NCI-H1694 treated with DMSO at 0.1 percent for 48 hours (cell line): ENCODE measurements around the gene FAM24B.
"Not testable (repeated sequence)": the region's sequence is repeated elsewhere in the genome, so short reads cannot be mapped to it uniquely, and the experiment has no call there.

Experiments used
- DNase-seq: peaks from one replicate; lab custom pipeline; 2025; lab: John Stamatoyannopoulos, UW

Gene FAM24B

DNA sequence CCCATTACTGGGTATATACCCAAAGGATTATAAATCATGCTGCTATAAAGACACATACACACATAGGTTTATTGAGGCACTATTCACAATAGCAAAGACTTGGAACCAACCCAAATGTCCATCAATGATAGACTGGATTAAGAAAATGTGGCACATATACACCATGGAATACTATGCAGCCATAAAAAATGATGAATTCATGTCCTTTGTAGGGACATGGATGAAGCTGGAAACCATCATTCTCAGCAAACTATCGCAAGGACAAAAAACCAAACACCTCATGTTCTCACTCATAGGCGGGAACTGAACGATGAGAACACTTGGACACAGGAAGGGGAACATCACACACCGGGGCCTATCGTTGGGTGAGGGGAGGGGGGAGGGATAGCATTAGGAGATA lies 21.3 kb downstream of the FAM24B start:
- DNase-seq = not testable (repeated sequence)

DNA sequence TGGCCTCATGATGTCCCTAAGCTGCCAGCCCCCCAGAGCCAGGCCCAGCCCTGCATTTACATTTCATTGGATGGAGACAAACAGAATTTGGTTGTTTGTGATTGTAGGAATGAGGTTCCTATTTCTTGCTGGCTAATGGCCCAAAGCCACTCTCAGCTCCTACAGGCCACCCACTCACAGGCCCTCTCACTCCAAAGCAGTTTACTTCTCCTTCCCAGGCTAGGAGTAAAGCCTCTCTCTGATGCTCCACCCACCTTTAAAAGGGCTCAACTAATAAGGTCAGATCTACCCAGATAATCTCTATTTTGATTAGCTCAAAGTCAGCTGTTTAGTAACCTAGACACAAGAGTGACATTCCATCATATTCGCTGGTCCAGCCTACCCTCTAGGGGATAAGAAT lies 22.5 kb downstream of the FAM24B start:
- DNase-seq = no peak

DNA sequence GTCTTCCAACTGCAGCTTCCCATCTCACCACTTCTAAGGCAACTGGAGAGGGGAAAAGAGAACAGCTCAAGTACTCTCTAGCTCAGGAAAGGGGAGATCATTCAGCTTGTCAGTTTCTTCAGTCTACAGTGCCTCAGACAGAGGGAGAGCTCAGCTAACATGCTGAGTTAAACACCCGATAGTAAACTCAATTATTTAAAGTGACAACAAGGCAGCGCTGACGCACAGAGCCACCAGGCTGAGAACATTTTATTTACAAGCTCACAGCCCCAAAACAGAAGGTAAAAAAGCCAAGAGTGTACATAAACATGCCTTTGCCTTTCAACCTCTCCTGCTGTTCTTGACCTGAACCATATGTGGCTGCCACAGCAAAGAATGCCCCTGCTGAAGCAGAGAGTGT lies 23.6 kb downstream of the FAM24B start:
- DNase-seq = no peak

DNA sequence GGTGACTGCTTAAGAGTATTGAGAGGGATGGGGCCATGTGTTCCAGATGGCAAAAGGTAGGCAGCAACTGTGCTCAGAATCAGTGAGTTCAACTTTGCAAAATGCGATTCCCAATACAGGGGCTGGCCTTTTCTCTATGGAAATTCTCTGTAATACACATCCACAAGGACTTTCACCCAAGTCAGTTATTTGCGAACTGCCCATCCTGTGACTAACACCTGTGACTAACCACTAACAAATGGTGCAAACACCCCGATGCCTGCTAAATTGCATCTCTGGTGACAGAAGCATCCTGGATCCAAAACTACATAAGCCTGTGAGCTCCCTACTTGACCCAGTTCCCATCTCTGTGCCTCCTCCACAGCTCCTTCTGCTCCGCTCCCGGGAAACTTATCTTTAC lies 24.7 kb downstream of the FAM24B start:
- no peak for DNase-seq

DNA sequence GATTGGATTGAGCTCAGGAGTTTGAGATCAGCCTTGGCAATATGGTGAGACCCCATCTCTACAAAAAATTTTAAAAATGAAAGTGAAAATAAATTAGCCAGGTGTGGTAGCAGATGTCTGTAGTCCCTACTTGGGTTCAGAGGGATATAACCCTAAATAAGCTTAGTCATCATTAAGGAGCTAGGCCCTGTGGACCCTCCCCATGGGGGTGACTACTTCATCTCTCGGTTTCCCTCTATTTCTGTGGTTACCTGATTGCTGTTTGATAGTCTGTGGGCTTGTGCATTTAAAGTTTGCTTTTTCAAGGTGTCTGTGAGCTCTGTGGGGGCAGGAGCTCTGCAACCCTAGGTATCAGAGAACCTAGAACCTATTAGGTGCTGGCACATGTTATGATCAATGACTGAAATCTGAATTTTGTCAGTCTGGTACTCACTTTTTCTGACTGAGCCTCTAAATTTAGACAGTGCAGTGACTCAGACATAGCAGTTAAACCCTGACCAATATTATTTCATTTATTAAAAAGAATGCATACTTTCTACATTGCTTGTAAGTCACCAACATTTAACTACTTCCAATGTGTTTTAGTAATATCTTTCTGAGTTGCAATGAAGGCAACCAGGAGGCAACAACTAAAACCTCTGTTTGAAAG lies 25.6 kb downstream of the FAM24B start:
- DNase-seq = no peak

DNA sequence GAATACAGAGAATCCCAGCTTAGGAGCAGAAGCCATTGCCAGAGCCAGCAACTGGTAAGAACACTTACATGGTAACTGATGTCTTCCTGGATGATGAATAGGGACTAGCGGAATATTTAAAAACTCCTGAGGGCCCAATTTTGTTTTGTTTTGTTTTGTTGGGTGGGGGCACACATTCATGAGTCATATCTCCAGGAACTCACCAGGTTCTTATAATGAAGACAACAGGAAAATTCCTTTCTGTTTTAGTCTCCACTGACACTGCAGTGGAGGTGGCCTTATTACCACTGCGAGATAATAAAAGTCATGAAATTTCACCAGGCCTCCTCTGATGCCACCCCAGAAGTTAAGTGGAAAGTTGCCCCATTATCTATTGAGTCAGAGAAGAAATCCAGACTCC lies 27.1 kb downstream of the FAM24B start:
- no peak for DNase-seq

DNA sequence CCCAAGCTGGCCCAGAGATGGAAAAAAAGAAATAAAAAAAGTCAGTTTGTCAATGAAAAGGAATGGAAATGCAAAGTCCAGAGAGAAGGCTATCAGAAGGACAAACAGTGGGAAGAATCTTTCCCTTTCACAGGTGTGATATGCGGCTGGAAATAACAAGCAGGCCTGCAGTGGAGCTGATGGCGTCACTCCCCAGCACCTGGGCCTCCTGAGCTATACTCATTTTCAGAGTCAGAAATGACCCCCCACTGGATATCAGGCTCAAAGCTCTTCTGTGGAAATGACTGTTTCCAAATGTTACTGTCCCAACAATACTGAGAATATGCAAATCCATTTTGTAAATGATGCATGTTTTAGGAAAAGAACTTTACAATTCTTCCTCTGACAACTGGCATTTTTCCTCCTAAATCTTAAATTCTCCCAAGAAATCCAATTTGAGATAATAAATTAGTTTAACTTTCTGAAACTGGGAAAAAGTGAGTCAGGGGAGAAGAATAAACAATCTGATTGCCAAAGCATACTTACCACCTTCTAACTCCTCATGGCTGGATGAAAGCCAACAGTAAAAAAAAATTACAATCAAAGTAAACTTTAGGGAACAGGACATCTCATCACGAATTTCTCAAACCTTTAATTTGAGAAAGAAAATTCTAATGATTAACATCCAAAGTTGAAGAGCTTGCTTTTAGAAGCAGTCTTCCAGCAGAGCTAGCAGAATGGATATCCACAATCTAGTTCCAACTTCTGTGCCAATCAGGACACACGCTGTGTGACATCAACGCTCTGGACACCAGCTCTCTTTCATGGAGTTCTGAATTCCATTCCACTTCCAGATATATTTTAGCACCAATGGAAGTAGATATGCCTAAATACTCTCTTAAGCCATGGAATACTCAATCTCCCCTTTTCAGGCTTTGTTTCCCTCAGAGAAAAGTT lies 28.4 kb downstream of the FAM24B start:
- no peak for DNase-seq

DNA sequence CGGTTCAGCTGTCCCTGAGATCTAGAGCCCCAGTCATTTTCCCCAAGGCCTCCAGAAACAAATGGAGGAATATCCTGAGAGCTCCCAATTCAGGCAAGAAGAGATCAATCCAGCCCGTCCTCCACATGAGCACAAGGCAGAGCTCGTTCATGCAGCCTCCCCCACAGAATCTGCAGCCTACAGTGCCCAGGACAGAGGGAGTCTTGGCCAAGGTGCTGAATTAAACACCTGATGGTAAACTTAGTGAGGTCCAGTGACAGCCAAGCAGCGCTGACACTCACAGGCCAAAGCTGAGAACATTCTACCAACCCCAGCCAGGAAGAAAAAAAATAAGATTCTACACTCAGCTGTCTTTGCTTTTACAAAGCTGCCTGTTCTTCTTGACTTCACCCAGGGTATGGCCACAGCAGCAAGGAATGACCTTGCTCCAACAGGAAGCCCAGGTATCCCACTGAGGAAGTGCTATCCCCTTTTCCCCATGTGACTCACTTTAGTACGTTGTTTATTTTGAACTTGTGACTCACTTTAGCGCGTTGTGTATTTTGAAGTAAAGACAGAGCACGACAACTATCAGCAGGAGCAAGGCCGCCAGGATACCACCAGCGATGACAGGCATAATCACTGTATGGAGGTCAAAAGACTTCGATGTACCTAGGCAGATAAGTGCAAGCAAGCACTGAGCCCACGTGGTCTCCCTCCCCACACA lies 29.3 kb downstream of the FAM24B start:
- DNase-seq = no peak

DNA sequence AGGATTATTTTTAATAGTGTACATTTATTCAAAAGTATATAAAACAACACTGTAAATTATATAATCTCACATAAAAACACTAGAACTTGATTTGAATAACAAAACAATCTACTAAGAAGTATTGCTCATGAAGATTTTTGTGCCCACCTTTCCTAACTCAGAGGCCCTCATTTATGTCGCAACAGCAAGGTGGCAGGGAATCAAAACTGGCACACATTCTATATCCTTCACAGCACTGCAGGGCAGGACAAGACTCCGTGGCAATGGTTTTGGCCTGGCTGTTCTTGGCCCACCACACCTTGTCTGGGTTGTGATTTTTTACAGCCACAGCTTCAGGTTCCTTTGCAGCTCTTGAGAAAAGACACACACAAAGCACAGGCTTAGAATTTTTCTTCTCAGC lies 30.3 kb downstream of the FAM24B start:
- DNase-seq = no peak

DNA sequence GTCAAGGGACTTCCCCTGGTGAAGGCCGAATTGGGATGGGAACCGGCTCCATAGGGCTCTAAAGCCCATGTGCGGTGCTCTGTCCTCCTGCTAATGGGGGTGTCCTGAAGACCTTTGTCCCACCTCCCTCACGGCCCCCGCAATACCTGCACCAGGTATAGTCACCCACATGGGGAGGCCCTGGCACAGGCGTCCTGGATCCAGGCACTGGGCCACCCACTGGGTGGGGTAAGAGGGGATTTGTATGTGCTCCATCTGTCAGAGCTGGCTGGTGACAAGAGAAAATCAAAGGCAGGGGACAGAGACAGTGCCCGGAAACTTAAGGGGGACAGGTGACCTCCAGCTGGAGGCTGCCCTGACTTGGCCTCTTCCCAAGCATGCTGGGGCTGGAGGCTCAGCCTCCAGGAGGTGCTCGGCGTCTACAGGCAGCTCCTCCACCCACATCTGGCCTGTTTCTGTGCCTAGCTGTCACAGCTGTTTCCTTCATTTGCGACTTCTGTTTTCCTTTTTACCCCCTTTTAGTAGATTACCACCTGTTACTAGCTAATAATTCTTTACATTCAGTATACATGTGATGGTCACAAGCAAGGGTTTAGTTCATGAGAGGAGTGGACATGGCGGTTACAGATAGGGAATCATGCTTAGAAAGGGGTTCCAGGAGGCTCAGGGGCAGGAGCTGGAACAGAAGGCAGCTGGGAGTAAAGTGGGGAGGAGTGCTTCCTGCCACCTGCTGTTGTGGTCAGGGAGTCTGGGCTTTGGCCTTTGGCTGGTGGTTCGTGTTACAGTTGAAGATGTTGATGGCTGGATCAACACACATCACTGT lies 31.4 kb downstream of the FAM24B start:
- DNase-seq = no peak

DNA sequence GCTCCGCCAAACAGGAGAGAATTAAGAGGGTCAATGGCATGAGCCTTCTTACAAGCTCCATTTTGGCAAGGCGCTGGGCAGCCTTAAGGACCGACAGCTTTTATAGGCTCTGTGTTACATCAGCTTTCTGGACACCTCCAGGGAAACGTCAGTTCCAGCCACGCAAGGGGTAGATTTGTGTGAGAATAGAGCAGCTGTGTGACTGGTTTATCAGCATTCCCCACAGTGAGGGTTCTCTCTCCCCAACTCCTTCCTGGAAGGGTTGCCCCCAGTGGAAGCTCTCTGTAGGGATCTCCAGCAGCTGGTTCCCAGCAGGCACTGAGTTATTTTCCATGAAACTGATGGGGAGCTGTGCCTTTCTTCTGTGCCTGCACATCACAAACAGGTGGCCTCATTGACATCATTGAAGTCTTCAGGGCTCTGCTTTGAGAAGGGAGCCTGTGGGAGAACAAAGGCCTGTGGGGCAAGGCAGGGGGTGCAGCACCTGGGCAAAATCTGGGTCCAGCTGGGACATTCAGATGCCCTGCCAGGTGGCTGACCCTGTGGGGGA lies 33.5 kb downstream of the FAM24B start, which contains the start of gene CUZD1:
CUZD1 (minus strand) TSS at position 75 of the 550 bp plus-strand sequence; CDS start at position 61, 14 bp downstream.
- no peak for DNase-seq

DNA sequence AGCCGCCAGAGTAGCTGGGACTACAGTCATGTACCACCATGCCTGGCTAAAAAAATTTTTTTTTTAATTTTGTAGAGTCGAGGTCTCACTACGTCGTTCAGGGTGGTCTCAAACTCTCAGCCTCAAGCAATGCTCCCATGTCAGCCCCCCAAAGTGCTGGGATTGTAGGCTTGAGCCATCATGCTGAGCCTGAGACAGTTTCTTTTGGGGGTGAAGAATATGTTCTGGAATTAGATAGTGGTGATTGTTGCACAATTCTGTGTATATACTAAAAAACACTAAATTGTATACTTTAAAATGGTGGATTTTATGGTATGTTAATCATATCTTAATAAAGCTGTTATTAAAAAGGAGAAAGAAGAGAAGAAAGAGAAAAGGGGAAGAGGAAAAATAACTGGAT lies 35.2 kb downstream of the FAM24B start:
- DNase-seq = no peak

DNA sequence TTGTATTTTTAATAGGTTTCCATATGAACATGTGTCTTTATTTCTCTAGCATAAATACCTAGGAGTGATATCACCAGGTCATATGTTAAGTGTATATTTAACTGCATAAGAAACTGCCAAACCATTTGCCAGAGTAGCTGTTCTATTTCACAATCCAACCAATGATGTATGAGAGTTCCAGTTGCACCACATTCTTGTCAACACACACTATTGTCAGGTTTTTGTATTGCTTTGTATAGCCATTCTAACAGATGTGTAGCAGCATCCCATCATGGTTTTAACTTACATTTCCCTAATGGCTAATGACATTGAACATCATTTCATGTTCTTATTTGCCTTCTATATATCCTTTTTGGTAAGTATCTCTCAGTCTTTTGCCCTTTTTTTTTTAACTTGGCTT lies 37.8 kb downstream of the FAM24B start:
- no peak for DNase-seq

DNA sequence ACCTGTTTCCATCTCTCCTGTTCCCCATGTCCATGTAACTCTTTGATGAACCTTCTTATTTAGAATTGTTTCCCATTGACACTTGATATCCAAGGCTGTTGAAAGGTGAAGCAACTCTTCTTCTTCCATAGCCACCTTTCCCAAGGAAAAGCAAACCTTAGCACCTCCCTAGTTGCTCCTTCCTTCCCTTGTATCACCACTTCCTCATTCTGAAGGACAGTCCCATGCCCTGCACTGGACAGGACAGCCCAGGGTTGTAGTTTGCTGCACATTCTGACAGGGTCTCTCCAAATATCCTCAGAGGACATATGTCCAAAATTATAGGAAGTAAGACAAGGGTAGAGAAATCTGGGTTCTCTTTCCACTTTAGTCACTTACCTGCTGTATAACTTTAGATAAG lies 39.9 kb downstream of the FAM24B start:
- no peak for DNase-seq

DNA sequence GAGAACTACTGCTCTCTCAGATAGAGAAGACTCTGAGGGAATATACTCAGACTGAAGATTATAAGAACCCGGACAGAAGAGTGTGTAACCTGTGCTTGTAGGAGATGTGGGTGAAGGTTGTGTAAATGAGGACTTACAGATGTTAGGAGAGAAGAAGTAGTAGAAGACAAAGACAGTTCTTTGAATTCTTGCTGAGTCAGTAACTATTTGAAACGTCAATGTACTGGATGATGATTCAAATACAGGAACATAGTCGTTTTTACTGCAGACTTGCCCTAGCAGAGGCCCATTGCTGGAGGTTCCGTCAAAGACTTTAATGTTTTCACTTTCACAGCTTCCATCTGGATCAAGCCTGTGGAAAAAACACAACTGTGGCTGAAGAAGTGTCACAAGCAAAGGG lies 40.5 kb downstream of the FAM24B start:
- DNase-seq = no peak

DNA sequence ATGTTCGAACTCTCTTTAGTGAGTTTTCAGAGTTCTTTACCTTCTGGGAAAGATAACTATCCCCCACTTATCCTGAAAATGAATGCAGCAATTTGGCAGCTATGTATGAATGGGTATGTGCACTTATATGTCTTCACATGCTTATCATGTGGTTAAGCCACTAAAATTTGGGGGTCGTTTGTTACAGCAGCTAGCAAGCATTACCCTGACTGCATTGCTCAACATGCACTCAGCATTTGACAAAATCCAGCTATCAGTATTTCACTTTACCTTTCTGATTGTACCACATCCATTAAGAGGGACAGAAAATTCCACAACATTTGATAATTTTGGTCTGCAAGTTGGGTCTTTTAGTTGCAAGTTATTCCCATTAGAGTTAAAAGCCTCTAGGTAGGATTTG lies 43.5 kb downstream of the FAM24B start:
- no peak for DNase-seq

DNA sequence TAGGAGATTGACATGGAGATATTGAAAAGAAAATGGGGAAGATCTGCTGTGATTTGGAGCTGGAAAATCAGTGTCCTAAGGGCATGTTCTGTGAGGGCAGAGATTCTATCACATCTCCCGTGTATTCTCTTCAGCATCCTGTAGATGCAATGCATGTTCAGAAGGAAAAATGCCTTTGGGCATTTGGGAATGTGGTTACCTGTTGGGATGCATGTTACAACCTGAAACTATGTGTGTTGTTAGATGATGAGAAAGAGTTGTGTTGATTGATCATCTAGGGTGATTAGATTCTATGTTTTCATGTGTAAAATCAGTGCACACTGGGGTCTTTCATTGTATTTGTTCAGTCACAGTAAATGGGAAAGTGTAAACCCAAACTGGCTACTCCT lies 48.4 kb downstream of the FAM24B start:
- no peak for DNase-seq

DNA sequence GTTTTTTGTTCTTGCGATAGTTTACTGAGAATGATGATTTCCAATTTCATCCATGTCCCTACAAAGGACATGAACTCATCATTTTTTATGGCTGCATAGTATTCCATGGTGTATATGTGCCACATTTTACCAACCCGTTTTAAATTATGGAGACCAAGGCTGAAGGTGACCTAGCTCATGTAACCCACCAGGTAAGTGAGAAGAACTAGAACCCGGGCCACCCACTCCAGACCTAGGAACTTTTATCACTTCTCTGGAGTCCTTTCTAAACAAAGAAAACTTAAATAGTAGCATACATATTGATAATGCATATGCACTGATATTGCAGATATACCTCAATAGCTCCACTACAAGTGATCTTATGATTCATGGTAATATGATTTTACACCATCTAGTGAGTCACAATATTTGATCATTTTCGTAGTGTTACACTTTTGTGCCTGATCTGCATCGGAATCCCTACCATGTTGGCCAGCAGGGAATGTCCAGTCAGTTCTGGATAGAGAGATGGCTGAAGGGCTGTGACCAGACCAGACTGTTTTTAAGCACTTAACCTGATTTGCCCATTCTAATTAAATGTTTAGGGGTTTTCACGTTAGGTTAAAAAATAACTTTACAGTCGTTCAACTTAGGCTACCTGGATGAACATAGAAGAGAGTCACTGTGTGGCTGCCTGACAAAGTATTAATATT lies 49.0 kb downstream of the FAM24B start:
- no peak for DNase-seq

DNA sequence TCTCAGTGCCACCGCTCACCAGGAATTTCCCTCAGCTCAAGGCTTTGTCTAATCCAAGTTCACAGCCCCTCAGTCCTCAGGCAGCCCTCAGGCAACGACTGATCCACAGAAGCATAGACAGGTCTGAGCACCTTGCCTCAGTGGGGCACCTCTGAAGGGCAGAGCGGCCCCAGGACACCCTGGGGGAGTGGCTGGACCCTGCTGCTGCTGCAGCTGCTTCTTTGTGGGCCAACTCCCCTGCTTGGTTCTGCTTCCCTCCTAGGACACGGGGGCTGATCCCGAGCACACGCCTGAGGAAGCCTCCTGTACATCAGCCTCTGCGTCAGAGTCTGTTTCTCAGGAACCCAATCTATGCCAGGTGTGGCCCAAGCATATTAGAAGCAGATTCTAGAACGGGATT lies 49.9 kb downstream of the FAM24B start:
- DNase-seq = no peak

DNA sequence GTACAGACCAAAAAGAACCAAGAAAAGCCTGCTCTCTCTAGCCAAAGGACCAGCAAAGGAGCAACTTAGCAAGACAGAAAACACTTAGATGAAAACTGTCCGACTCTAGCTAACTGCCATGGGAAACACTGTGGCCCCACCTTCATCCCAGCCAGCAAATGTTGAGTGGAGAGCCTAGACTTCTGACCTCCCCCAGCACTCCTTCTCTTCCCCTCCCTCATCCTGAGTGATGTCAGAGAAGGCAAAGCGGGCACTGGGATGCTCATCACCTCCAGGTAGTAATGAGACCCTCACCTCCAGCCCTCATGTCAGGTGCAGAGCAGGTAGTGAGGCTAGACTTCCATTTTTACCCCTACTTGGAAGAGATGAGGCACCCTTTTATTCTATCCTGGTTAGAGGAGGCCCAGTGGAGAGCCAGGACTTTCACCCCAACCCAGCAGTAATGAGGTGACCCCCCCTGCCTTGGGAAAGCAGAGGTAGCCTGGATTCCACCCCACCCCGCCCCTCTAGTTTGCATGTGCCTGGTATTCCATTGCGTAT lies 50.6 kb downstream of the FAM24B start:
- no peak for DNase-seq

DNA sequence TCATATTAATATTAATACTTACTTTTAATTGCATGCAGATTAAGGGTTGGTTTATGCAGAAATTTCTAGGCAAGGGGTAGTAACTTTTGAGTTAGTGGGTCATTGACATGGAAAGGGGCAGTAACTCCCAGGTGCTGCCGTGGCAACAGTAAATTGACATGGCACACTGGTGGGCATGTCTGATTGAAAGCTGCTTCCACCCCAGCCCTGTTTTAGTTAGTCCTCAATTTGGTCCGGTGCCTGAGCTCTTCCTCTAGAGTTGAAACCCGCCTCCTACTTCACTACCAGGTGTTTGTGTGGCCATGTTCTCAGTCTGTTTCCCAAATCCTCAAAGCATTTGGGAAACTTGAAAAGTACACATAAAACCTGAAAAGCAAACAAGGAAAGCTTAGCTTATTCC lies 52.1 kb downstream of the FAM24B start:
- DNase-seq = no peak
